PC-9 (cell line): ENCODE measurements around the gene CTIF. TPM values are rescaled to one million over a fixed set of nuclear protein-coding genes. Genes with fewer than 3 reads are reported as not detected.

Experiments
- BruUV-seq: library from RNA; stranded (reverse); fragments of 400-500 nt; replicated peaks from 2 replicates; lab custom pipeline; 2021; lab: Mats Ljungman, UMichigan
- CTCF ChIA-PET: fragments of 300-600 bp; sonication (Branson Sonifier 250); formaldehyde crosslinking; loops from one replicate; lab custom pipeline; 2022; ENCODE audit warnings: antibody characterized with exemption; lab: Charles Lee
- POLR2A ChIA-PET: fragments of 300-600 bp; sonication (Branson Sonifier 250); formaldehyde crosslinking; loops from one replicate; lab custom pipeline; 2022; ENCODE audit warnings: antibody characterized with exemption; ENCODE audit not compliant: unreplicated experiment; lab: Charles Lee
- DNase-seq, 2 experiments: peaks; one replicate each; pipeline versions ENCODE4 v3.0.0 to v3.0.0-alpha.2; 2015 to 2022; ENCODE audit warnings: mixed read lengths in 1 of 2
- H2AFZ ChIP-seq: fragments of 200-600 bp; sonication (generic); 2 replicates; pipeline ENCODE4 v1.8.1; 2017; ENCODE audit warnings: antibody characterized with exemption
- H3F3A ChIP-seq: fragments of 200-600 bp; sonication (generic); 2 replicates; pipeline ENCODE4 v1.8.1; 2017; ENCODE audit warnings: antibody characterized with exemption, mild to moderate bottlenecking, low read depth; ENCODE audit not compliant: insufficient read depth
- H3K27ac ChIP-seq: fragments of 200-600 bp; sonication (generic); 2 replicates; pipeline ENCODE4 v1.6.1; 2016; ENCODE audit warnings: mixed run types
- H3K27me3 ChIP-seq: fragments of 200-600 bp; sonication (generic); 2 replicates; pipeline ENCODE4 v1.6.1; 2016; ENCODE audit warnings: low read depth, mixed run types; ENCODE audit not compliant: insufficient read depth
- H3K36me3 ChIP-seq: fragments of 200-600 bp; sonication (generic); 2 replicates; pipeline ENCODE4 v1.6.1; 2016; ENCODE audit warnings: low read depth, mixed run types
- H3K4me1 ChIP-seq: fragments of 200-600 bp; sonication (generic); replicated peaks from 2 replicates; pipeline ENCODE4 v1.6.1; 2016; ENCODE audit warnings: mixed run types; ENCODE audit not compliant: insufficient read depth
- H3K4me2 ChIP-seq: fragments of 200-600 bp; sonication (generic); 2 replicates; pipeline ENCODE4 v1.6.1; 2017; ENCODE audit warnings: mixed run types
- H3K4me3 ChIP-seq: fragments of 200-600 bp; sonication (generic); 2 replicates; pipeline ENCODE4 v1.6.1; 2016; ENCODE audit warnings: mixed run types
- H3K79me2 ChIP-seq: fragments of 200-600 bp; sonication (generic); 2 replicates; pipeline ENCODE4 v1.6.1; 2017; ENCODE audit warnings: low read depth, mixed run types
- H3K9me2 ChIP-seq: fragments of 200-600 bp; sonication (generic); 2 replicates; pipeline ENCODE4 v1.8.1; 2017; ENCODE audit warnings: mild to moderate bottlenecking; ENCODE audit not compliant: insufficient read depth
- H3K9me3 ChIP-seq: fragments of 200-600 bp; sonication (generic); 2 replicates; pipeline ENCODE4 v1.8.1; 2016; ENCODE audit warnings: low read depth; ENCODE audit not compliant: insufficient read depth
- H4K20me1 ChIP-seq: fragments of 200-600 bp; sonication (generic); 2 replicates; pipeline ENCODE4 v1.8.1; 2017; ENCODE audit not compliant: insufficient read depth
- CTCF ChIP-seq: fragments of 200-600 bp; sonication (generic); conservative IDR thresholded peaks from 2 replicates; pipeline ENCODE4 v1.6.1; 2017; ENCODE audit warnings: mixed run types, antibody characterized with exemption, mild to moderate bottlenecking, moderate library complexity
- EZH2 ChIP-seq: fragments of 200-600 bp; sonication (generic); IDR thresholded peaks from 2 replicates; pipeline ENCODE4 v1.8.0; 2017; ENCODE audit warnings: antibody characterized with exemption, low read depth
- intact Hi-C: fragments of 100-400 bp; cut with micrococcal nuclease; formaldehyde crosslinking; loops from one replicate; pipeline ENCODE4 v1.10.0; 2022; ENCODE audit not compliant: unreplicated experiment
- total RNA-seq: library from RNA; stranded (reverse); gene quantifications from 2 replicates; pipeline ENCODE4 v1.2.3, GENCODE V29; 2021

The CTIF gene
- total RNA-seq, 1 experiment from 2014 or later = 26.2 TPM

- H2AFZ ChIP-seq = no peak overlapping the region
- H3K27ac ChIP-seq = no peak overlapping the region
- CTCF ChIA-PET = interaction anchor here (0.7 kb wide), 1 partner anchor 74 kb away, joined by 3 read pairs; no protein-coding TSS in a partner anchor
- no peak for DNase-seq
- no peaks in the 10 kb centered on the region for H3K9me2 ChIP-seq
- no peak overlapping the region for H3K4me3 ChIP-seq
- H3K4me1 ChIP-seq = no peaks in the 10 kb centered on the region
- BruUV-seq = no TSS peak
- TF ChIP-seq CTCF = no peak
- TF ChIP-seq EZH2 = no peak
- H3F3A ChIP-seq = no peaks in the 10 kb centered on the region
- no peaks in the 10 kb centered on the region for H3K79me2 ChIP-seq
- POLR2A ChIA-PET = interaction anchor here (0.6 kb wide), 1 partner anchor 12 kb away, joined by 4 read pairs; no protein-coding TSS in a partner anchor
- H3K27me3 ChIP-seq = no peaks in the 10 kb centered on the region
- H4K20me1 ChIP-seq = no peaks in the 10 kb centered on the region
- intact Hi-C loops = no loop called here
- 0 out of 2 replicates have a peak, but pooled peaks cover 6% of the 10 kb centered on the region for H3K36me3 ChIP-seq
- no peaks in the 10 kb centered on the region; the same call in 1 of the 2 replicates for H3K9me3 ChIP-seq
- H3K4me2 ChIP-seq = no peak overlapping the region
Measured at GRCh38 chr18:48821845-48822244, 283.0 kb downstream of the CTIF start.

- Histone ChIP-seq H3K9me3 (no peaks in the 10 kb centered on the region; the same call in 1 of the 2 replicates), H3K9me2 (no peaks in the 10 kb centered on the region), H3K4me3 (no peak overlapping the region), H3K4me2 (no peak overlapping the region), H3K27me3 (no peaks in the 10 kb centered on the region), H4K20me1 (no peaks in the 10 kb centered on the region), H3K79me2 (no peaks in the 10 kb centered on the region), H3K4me1 (peaks cover 13% of the 10 kb centered on the region), H3K27ac (no peak overlapping the region), H2AFZ (no peak overlapping the region), H3F3A (peaks cover 3% of the 10 kb centered on the region; the same call in 1 of the 2 replicates), H3K36me3 (0 out of 2 replicates have a peak, but pooled peaks cover 6% of the 10 kb centered on the region)
- BruUV-seq = no TSS peak
- no peak for DNase-seq
- ChIA-PET POLR2A (no interaction called here), CTCF (no interaction called here)
- TF ChIP-seq CTCF = no peak
- intact Hi-C loops = no loop called here
Measured at GRCh38 chr18:48824231-48824970, 285.6 kb downstream of the CTIF start.

DNA sequence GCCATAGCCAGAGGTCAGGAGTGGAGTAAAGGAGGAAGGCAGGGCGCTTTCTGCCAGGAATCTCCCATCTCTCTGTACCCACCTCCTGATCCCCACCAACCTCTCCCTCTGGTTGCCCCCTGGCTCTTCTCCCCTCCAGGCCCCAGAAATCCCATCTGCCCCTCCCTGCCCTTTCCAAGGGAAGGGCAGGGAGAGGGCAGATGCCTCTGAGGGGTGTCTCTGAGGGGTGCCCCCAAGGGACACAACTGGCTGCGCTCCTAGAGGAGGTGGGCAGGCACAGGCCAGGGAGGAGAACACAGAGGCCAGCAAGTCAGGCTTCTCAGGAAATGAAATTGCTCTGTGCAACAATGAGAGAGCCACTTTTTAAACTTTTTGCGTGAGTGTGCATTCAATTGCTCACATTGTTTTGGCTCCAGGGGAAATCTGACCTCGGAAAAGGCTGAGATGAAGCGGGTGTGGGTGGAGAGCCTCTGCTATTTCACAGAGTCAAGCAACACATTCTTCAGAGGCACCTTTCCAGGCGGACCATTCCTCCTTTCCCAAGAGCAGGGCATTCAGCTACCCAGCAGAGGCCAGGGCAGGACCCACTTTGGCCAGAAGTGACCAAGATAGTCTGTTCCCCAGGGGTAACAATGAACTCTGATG lies 286.4 kb downstream of the CTIF start:
- CTCF ChIA-PET = no interaction called here
- no TSS peak for BruUV-seq
- no peak overlapping the region for H3K4me2 ChIP-seq

More for the DNA sequence above, 286.4 kb downstream of the CTIF start:
- TF ChIP-seq EZH2 = no peak
- TF ChIP-seq CTCF = no peak
- Histone ChIP-seq H4K20me1 (no peaks in the 10 kb centered on the region), H3K4me1 (peaks cover 13% of the 10 kb centered on the region), H3K9me3 (no peaks in the 10 kb centered on the region; the same call in 1 of the 2 replicates), H3K36me3 (0 out of 2 replicates have a peak, but pooled peaks cover 6% of the 10 kb centered on the region), H2AFZ (no peak overlapping the region), H3K4me3 (no peak overlapping the region), H3F3A (peaks cover 3% of the 10 kb centered on the region; the same call in 1 of the 2 replicates), H3K27ac (no peak overlapping the region), H3K27me3 (no peaks in the 10 kb centered on the region), H3K9me2 (no peaks in the 10 kb centered on the region), H3K79me2 (no peaks in the 10 kb centered on the region)
- DNase-seq = no peak
- POLR2A ChIA-PET = no interaction called here
- intact Hi-C loops = no loop called here
